ENCODE results near the gene STX18. TPM values are rescaled to one million over a fixed set of nuclear protein-coding genes. Genes with fewer than 3 reads are reported as not detected.

STX18 gene
- total and polyA plus RNA-seq, 4 donors: 10.2 to 17.1 (median 12.4) TPM

- no peak overlapping the region for H3K27ac ChIP-seq (ENCODE audit: low read depth in 1 of 2, low read length in 2 of 2)
- H3K27me3 ChIP-seq (ENCODE audit: control insufficient read depth in 4 of 4, insufficient read depth in 4 of 4, low read length in 3 of 4): no peaks in the 10 kb centered on the region
- H3K36me3 ChIP-seq (ENCODE audit: control insufficient read depth in 4 of 4, insufficient read depth in 3 of 4, low read depth in 1 of 4, low read length in 3 of 4): no peaks in the 10 kb centered on the region
- TF ChIP-seq MAX (IDR thresholded peaks at IDR 0.05): no peak
- peak; percentile 60 for TF ChIP-seq FOXA2 (IDR thresholded peaks at IDR 0.05)
- TF ChIP-seq YY1 (IDR thresholded peaks at IDR 0.05): no peak
- TF ChIP-seq TAF1 (conservative IDR thresholded peaks at IDR 0.05): no peak
- peak; percentile 40 for TF ChIP-seq SP1 (IDR thresholded peaks at IDR 0.05)
- no peak for TF ChIP-seq ATF3 (IDR thresholded peaks at IDR 0.05)
- no peak for TF ChIP-seq NR2F2 (IDR thresholded peaks at IDR 0.05)
- peak; percentile 29 for TF ChIP-seq HNF4G (IDR thresholded peaks at IDR 0.05)
- peak; percentile 27 to 34 for TF ChIP-seq RXRA (IDR thresholded peaks at IDR 0.05)
- peak; percentile 55 for TF ChIP-seq FOXA1 (IDR thresholded peaks at IDR 0.05)
- peak; percentile 66 to 70 for TF ChIP-seq HNF4A (conservative IDR thresholded peaks at IDR 0.05)
- peaks cover 2 to 50% (median 39%) of the 10 kb centered on the region in 4 donors for H3K4me1 ChIP-seq (ENCODE audit: control insufficient read depth in 4 of 4, insufficient read depth in 4 of 4, low read length in 3 of 4)
- no peak for DNase-seq (ENCODE audit: low spot score)
- WGBS: 25% methylated on average over 3 of the region's 3 CpGs
- no peak overlapping the region for H3K4me3 ChIP-seq (ENCODE audit: low read depth in 1 of 3, low read length in 3 of 3)
- H3K9me3 ChIP-seq (ENCODE audit: control insufficient read depth in 4 of 4, low read length in 3 of 4): no peaks in the 10 kb centered on the region
- no peak overlapping the region for H3K9ac ChIP-seq (ENCODE audit: low read depth in 1 of 2, low read length in 2 of 2)
Measured at GRCh38 chr4:4486969-4487368, 54.9 kb downstream of the STX18 start.

- TF ChIP-seq NR2F2 (IDR thresholded peaks at IDR 0.05) (no peak), SP1 (IDR thresholded peaks at IDR 0.05) (no peak), RXRA (IDR thresholded peaks at IDR 0.05) (no peak), EGR1 (IDR thresholded peaks at IDR 0.05; ENCODE audit: low read depth in 2 of 2) (no peak), HNF4G (IDR thresholded peaks at IDR 0.05) (no peak), JUND (IDR thresholded peaks at IDR 0.05) (no peak), HNF4A (conservative IDR thresholded peaks at IDR 0.05) (no peak)
- no peaks in the 10 kb centered on the region for H3K27me3 ChIP-seq (ENCODE audit: control insufficient read depth in 4 of 4, insufficient read depth in 4 of 4, low read length in 3 of 4)
- peaks cover 2 to 48% (median 41%) of the 10 kb centered on the region in 4 donors for H3K4me1 ChIP-seq (ENCODE audit: control insufficient read depth in 4 of 4, insufficient read depth in 4 of 4, low read length in 3 of 4)
- H3K9me3 ChIP-seq (ENCODE audit: control insufficient read depth in 4 of 4, low read length in 3 of 4): no peaks in the 10 kb centered on the region
- no peaks in the 10 kb centered on the region for H3K36me3 ChIP-seq (ENCODE audit: control insufficient read depth in 4 of 4, insufficient read depth in 3 of 4, low read depth in 1 of 4, low read length in 3 of 4)
- no peak overlapping the region for H3K9ac ChIP-seq (ENCODE audit: low read depth in 1 of 2, low read length in 2 of 2)
- WGBS: 98% methylated on average over 10 of the region's 10 CpGs
- DNase-seq (ENCODE audit: low spot score): no peak
- no peak overlapping the region for H3K4me3 ChIP-seq (ENCODE audit: low read depth in 1 of 3, low read length in 3 of 3)
- H3K27ac ChIP-seq (ENCODE audit: low read depth in 1 of 2, low read length in 2 of 2): no peak overlapping the region
Measured at GRCh38 chr4:4485806-4486205, 56.0 kb downstream of the STX18 start.

- WGBS: 91% methylated on average over 3 of the region's 3 CpGs
- TF ChIP-seq FOXA2 (IDR thresholded peaks at IDR 0.05) (no peak), REST (IDR thresholded peaks at IDR 0.05) (no peak), MAX (IDR thresholded peaks at IDR 0.05) (no peak), RAD21 (IDR thresholded peaks at IDR 0.05) (no peak), NR2F2 (IDR thresholded peaks at IDR 0.05) (no peak), RXRA (IDR thresholded peaks at IDR 0.05) (no peak), TAF1 (conservative IDR thresholded peaks at IDR 0.05) (no peak), CTCF (IDR thresholded peaks at IDR 0.05; ENCODE audit: low read depth, low read length, missing input control) (no peak), EGR1 (IDR thresholded peaks at IDR 0.05; ENCODE audit: low read depth in 2 of 2) (no peak), FOXA1 (IDR thresholded peaks at IDR 0.05) (no peak), ZBTB33 (IDR thresholded peaks at IDR 0.05) (no peak), ATF3 (IDR thresholded peaks at IDR 0.05) (no peak), HNF4A (conservative IDR thresholded peaks at IDR 0.05) (no peak), JUND (IDR thresholded peaks at IDR 0.05) (no peak), SP1 (IDR thresholded peaks at IDR 0.05) (no peak), YY1 (IDR thresholded peaks at IDR 0.05) (no peak), HNF4G (IDR thresholded peaks at IDR 0.05) (no peak), GABPA (IDR thresholded peaks at IDR 0.05 in 1 of 2, conservative IDR thresholded peaks at IDR 0.05 in 1 of 2) (no peak)
- DNase-seq (ENCODE audit: low spot score): no peak
- H3K27ac ChIP-seq (ENCODE audit: low read depth in 1 of 2, low read length in 2 of 2): no peak overlapping the region
- H3K9me3 ChIP-seq (ENCODE audit: control insufficient read depth in 4 of 4, low read length in 3 of 4): no peaks in the 10 kb centered on the region
- peaks cover 0 to 19% (median 16%) of the 10 kb centered on the region in 4 donors for H3K4me1 ChIP-seq (ENCODE audit: control insufficient read depth in 4 of 4, insufficient read depth in 4 of 4, low read length in 3 of 4)
- no peaks in the 10 kb centered on the region for H3K36me3 ChIP-seq (ENCODE audit: control insufficient read depth in 4 of 4, insufficient read depth in 3 of 4, low read depth in 1 of 4, low read length in 3 of 4)
- no peak overlapping the region for H3K4me3 ChIP-seq (ENCODE audit: low read depth in 1 of 3, low read length in 3 of 3)
- H3K27me3 ChIP-seq (ENCODE audit: control insufficient read depth in 4 of 4, insufficient read depth in 4 of 4, low read length in 3 of 4): no peaks in the 10 kb centered on the region
- no peak overlapping the region for H3K9ac ChIP-seq (ENCODE audit: low read depth in 1 of 2, low read length in 2 of 2)
Measured at GRCh38 chr4:4481399-4481994, 60.4 kb downstream of the STX18 start.

All from liver (tissue), 9 donors.